ENCODE data around the gene ADISSP.

- TF ChIP-seq, protein P1, sequence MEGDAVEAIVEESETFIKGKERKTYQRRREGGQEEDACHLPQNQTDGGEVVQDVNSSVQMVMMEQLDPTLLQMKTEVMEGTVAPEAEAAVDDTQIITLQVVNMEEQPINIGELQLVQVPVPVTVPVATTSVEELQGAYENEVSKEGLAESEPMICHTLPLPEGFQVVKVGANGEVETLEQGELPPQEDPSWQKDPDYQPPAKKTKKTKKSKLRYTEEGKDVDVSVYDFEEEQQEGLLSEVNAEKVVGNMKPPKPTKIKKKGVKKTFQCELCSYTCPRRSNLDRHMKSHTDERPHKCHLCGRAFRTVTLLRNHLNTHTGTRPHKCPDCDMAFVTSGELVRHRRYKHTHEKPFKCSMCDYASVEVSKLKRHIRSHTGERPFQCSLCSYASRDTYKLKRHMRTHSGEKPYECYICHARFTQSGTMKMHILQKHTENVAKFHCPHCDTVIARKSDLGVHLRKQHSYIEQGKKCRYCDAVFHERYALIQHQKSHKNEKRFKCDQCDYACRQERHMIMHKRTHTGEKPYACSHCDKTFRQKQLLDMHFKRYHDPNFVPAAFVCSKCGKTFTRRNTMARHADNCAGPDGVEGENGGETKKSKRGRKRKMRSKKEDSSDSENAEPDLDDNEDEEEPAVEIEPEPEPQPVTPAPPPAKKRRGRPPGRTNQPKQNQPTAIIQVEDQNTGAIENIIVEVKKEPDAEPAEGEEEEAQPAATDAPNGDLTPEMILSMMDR (conservative IDR thresholded peaks at IDR 0.05 in 1 of 2, IDR thresholded peaks at IDR 0.05 in 1 of 2; ENCODE audit: low read depth in 1 of 2, low read length in 2 of 2): no peak
- TF ChIP-seq EZH2 (IDR thresholded peaks at IDR 0.05; ENCODE audit: low read length, missing control alignments): no peak
Measured at GRCh38 chr20:3786126-3786484, 18.6 kb upstream of the ADISSP start.
